ENCODE results near the gene CTTNBP2. TPM values are rescaled to one million over a fixed set of nuclear protein-coding genes. Genes with fewer than 3 reads are reported as not detected.

The CTTNBP2 gene
- polyA plus RNA-seq, 1 of the 3 experiments (the other 2 are of a cell fraction), result not detected

- ChIA-PET CTCF (interaction anchor here (1.0 kb wide), 1 partner anchor 289 kb away, joined by 3 read pairs; no protein-coding TSS in a partner anchor), POLR2A (no interaction called here)
- Histone ChIP-seq H3F3A (replicated peaks; ENCODE audit: insufficient read depth) (no peaks in the 10 kb centered on the region), H3K4me2 (no peak overlapping the region), H2AFZ (ENCODE audit: low read depth) (no peak overlapping the region), H3K79me2 (ENCODE audit: insufficient read depth) (no peaks in the 10 kb centered on the region), H3K27ac (ENCODE audit: low read depth in 2 of 2, low read length in 1 of 2) (no peak overlapping the region), H4K20me1 (ENCODE audit: insufficient read depth) (no peaks in the 10 kb centered on the region), H3K36me3 (replicated peaks in 1 of 2; ENCODE audit: control insufficient read depth in 1 of 2, insufficient read depth in 2 of 2, low read length in 1 of 2) (no peaks in the 10 kb centered on the region), H3K4me1 (ENCODE audit: control insufficient read depth in 1 of 2, insufficient read depth in 2 of 2, low read depth in 1 of 2, low read length in 1 of 2) (no peaks in the 10 kb centered on the region), H3K9me2 (no peaks in the 10 kb centered on the region), H3K4me3 (ENCODE audit: low read depth in 2 of 2, low read length in 1 of 2) (no peak overlapping the region), H3K9ac (no peak overlapping the region), H3K9me3 (no peaks in the 10 kb centered on the region), H3K27me3 (ENCODE audit: insufficient read depth) (no peaks in the 10 kb centered on the region)
- no peak for TF ChIP-seq MEF2A (IDR thresholded peaks at IDR 0.05; ENCODE audit: borderline replicate concordance, low read depth)
- no peak for DNase-seq
Observed at GRCh38 chr7:117689406-117689805, 183.8 kb downstream of the CTTNBP2 start.

DNA sequence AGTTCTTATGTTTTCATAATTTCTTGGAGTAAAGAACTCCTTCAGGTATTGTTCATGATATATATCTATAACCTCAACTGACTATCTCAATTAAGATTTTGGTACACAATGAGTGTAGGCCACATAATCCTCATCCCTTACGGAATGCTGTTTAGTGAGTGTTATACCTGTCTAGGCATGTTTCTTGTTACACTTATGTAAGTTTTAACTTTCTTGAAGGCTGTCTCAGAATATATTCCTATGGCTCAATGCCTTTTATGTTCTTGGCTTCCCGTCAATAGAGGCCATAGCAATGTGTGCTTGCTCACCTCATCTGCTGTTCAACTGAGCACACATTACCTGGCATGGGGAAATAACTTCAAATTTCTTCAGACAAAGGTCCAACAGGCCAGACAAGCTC, 185.1 kb downstream of the CTTNBP2 start:
- TF ChIP-seq IRF3 (IDR thresholded peaks at IDR 0.05; ENCODE audit: low read depth, low read length) (no peak), NFIC (IDR thresholded peaks at IDR 0.05; ENCODE audit: borderline replicate concordance) (no peak), TAF1 (IDR thresholded peaks at IDR 0.05; ENCODE audit: borderline replicate concordance, low read depth, low read length) (no peak), MXI1 (IDR thresholded peaks at IDR 0.05; ENCODE audit: low read depth, low read length) (no peak), EZH2phosphoT487 (IDR thresholded peaks at IDR 0.05; ENCODE audit: borderline replicate concordance, low read depth) (no peak), RCOR1 (IDR thresholded peaks at IDR 0.05; ENCODE audit: low read length) (no peak), RAD21 (IDR thresholded peaks at IDR 0.05; ENCODE audit: low read length) (no peak), RFX5 (IDR thresholded peaks at IDR 0.05; ENCODE audit: low read length) (no peak), TEAD4 (IDR thresholded peaks at IDR 0.05; ENCODE audit: borderline replicate concordance, insufficient read depth) (no peak)
- TF ChIP-seq, protein P1, sequence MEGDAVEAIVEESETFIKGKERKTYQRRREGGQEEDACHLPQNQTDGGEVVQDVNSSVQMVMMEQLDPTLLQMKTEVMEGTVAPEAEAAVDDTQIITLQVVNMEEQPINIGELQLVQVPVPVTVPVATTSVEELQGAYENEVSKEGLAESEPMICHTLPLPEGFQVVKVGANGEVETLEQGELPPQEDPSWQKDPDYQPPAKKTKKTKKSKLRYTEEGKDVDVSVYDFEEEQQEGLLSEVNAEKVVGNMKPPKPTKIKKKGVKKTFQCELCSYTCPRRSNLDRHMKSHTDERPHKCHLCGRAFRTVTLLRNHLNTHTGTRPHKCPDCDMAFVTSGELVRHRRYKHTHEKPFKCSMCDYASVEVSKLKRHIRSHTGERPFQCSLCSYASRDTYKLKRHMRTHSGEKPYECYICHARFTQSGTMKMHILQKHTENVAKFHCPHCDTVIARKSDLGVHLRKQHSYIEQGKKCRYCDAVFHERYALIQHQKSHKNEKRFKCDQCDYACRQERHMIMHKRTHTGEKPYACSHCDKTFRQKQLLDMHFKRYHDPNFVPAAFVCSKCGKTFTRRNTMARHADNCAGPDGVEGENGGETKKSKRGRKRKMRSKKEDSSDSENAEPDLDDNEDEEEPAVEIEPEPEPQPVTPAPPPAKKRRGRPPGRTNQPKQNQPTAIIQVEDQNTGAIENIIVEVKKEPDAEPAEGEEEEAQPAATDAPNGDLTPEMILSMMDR (IDR thresholded peaks at IDR 0.05), result no peak
- peaks cover 8% of the 10 kb centered on the region; the same call in 1 of the 2 replicates for H3K27me3 ChIP-seq (ENCODE audit: insufficient read depth)
- H3K4me1 ChIP-seq (ENCODE audit: control insufficient read depth in 1 of 2, insufficient read depth in 2 of 2, low read depth in 1 of 2, low read length in 1 of 2), result no peaks in the 10 kb centered on the region
- WGBS (ENCODE audit: low lambda C conversion rate), result 19% methylated on average over 2 of the region's 2 CpGs
- H3K9me2 ChIP-seq, result no peaks in the 10 kb centered on the region
- no peak overlapping the region for H3K4me2 ChIP-seq
- no peaks in the 10 kb centered on the region for H4K20me1 ChIP-seq (ENCODE audit: insufficient read depth)
- CTCF ChIA-PET, result no interaction called here
- no peaks in the 10 kb centered on the region for H3K79me2 ChIP-seq (ENCODE audit: insufficient read depth)
- no peak overlapping the region for H3K9ac ChIP-seq
- H3K9me3 ChIP-seq, result no peaks in the 10 kb centered on the region
- no peaks in the 10 kb centered on the region for H3K36me3 ChIP-seq (replicated peaks in 1 of 2; ENCODE audit: control insufficient read depth in 1 of 2, insufficient read depth in 2 of 2, low read length in 1 of 2)
- no peak overlapping the region for H3K4me3 ChIP-seq (ENCODE audit: low read depth in 2 of 2, low read length in 1 of 2)
- POLR2A ChIA-PET, result no interaction called here
- DNase-seq, result no peak
- H3K27ac ChIP-seq (ENCODE audit: low read depth in 2 of 2, low read length in 1 of 2), result no peak overlapping the region
- H2AFZ ChIP-seq (ENCODE audit: low read depth), result no peak overlapping the region
- H3F3A ChIP-seq (replicated peaks; ENCODE audit: insufficient read depth), result no peaks in the 10 kb centered on the region
